ENCODE results near the gene C1QTNF2. TPM values are rescaled to one million over a fixed set of nuclear protein-coding genes. Genes with fewer than 3 reads are reported as not detected.

The C1QTNF2 gene
- total and polyA plus RNA-seq, 2 of the 13 experiments (the other 11 are each of a cell fraction or from before 2014, with no cell fraction given): not detected

DNA sequence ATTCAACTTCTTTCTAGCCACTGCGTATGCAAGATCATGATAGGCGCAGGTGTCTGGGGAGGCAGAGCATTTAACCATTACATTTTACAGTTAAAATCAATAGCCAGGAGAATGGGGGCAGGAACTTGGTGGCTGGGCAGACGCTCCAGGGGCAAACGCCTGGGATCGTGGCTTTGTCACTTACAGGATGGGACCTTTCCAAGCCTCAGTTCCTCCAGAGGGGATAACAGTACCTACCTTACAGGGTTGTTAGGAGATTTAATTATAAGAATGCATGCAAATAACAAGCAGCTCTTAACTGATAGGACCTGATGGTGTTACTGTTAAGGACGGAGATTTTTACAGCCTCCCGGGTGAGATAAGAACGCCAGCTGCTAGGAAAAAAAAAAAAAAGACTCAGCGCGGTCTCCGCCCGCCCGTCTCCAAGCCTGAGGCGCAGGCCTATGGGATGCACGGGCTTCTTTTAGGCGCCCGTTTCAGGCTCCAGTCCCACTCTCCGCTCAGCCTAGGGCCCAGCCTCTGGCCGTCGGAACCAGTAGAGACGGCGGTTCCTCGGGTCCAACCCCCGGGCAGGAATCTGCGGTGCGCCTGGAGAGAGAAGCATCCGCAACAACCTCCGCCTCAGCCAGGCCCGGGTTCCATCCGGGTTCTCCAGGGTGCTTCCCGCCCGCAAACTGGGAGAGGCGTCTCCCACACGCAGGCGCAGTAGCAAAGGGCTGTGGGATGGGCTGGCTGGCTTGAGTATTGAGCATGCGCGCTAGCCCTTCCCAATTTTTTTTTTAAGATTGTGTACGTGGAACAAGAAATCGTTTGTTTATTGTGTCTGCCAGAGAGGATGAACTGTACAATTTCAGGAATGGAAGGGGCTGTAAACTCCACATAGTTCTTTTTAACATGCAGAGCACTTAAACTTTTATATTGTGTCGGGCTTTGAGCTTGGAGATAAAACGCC lies 29.3 kb upstream of the C1QTNF2 start, which contains the start of gene FAM200C (continued):
- TF ChIP-seq, protein P1, sequence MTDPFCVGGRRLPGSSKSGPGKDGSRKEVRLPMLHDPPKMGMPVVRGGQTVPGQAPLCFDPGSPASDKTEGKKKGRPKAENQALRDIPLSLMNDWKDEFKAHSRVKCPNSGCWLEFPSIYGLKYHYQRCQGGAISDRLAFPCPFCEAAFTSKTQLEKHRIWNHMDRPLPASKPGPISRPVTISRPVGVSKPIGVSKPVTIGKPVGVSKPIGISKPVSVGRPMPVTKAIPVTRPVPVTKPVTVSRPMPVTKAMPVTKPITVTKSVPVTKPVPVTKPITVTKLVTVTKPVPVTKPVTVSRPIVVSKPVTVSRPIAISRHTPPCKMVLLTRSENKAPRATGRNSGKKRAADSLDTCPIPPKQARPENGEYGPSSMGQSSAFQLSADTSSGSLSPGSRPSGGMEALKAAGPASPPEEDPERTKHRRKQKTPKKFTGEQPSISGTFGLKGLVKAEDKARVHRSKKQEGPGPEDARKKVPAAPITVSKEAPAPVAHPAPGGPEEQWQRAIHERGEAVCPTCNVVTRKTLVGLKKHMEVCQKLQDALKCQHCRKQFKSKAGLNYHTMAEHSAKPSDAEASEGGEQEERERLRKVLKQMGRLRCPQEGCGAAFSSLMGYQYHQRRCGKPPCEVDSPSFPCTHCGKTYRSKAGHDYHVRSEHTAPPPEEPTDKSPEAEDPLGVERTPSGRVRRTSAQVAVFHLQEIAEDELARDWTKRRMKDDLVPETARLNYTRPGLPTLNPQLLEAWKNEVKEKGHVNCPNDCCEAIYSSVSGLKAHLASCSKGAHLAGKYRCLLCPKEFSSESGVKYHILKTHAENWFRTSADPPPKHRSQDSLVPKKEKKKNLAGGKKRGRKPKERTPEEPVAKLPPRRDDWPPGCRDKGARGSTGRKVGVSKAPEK (CRISPR knock-in tag; IDR thresholded peaks at IDR 0.05; ENCODE audit: borderline replicate concordance): no peak
- TF ChIP-seq ZMYM4 (CRISPR knock-in tag; IDR thresholded peaks at IDR 0.05) (peak; percentile 83), STAG1 (CRISPR knock-in tag; IDR thresholded peaks at IDR 0.05) (no peak), ELF1 (CRISPR knock-in tag; IDR thresholded peaks at IDR 0.05) (peak; percentile 69), ZNF326 (CRISPR knock-in tag; IDR thresholded peaks at IDR 0.05; ENCODE audit: borderline replicate concordance) (no peak), ZSCAN30 (CRISPR knock-in tag; IDR thresholded peaks at IDR 0.05) (no peak), GPN1 (CRISPR knock-in tag; IDR thresholded peaks at IDR 0.05; ENCODE audit: borderline replicate concordance) (no peak), PHF5A (CRISPR knock-in tag; IDR thresholded peaks at IDR 0.05; ENCODE audit: low read depth, unreplicated experiment) (no peak), NRL (CRISPR knock-in tag; IDR thresholded peaks at IDR 0.05; ENCODE audit: borderline replicate concordance) (0 out of 2 replicates have a peak, but pooled peaks have one; percentile 50), ZNF441 (CRISPR knock-in tag; IDR thresholded peaks at IDR 0.05; ENCODE audit: borderline replicate concordance) (peak; percentile 84), ARNTL (CRISPR knock-in tag; IDR thresholded peaks at IDR 0.05) (peak; percentile 49; the same call in 1 of the 2 replicates), ZNF569 (CRISPR knock-in tag; IDR thresholded peaks at IDR 0.05; ENCODE audit: borderline replicate concordance) (no peak), U2AF1 (optimal IDR thresholded peaks at IDR 0.05; ENCODE audit: low read depth, low read length) (no peak)
- TF ChIP-seq, protein P2, sequence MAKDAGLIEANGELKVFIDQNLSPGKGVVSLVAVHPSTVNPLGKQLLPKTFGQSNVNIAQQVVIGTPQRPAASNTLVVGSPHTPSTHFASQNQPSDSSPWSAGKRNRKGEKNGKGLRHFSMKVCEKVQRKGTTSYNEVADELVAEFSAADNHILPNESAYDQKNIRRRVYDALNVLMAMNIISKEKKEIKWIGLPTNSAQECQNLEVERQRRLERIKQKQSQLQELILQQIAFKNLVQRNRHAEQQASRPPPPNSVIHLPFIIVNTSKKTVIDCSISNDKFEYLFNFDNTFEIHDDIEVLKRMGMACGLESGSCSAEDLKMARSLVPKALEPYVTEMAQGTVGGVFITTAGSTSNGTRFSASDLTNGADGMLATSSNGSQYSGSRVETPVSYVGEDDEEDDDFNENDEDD (CRISPR knock-in tag; IDR thresholded peaks at IDR 0.05; ENCODE audit: borderline replicate concordance): peak; percentile 88
- TF ChIP-seq, protein P3, sequence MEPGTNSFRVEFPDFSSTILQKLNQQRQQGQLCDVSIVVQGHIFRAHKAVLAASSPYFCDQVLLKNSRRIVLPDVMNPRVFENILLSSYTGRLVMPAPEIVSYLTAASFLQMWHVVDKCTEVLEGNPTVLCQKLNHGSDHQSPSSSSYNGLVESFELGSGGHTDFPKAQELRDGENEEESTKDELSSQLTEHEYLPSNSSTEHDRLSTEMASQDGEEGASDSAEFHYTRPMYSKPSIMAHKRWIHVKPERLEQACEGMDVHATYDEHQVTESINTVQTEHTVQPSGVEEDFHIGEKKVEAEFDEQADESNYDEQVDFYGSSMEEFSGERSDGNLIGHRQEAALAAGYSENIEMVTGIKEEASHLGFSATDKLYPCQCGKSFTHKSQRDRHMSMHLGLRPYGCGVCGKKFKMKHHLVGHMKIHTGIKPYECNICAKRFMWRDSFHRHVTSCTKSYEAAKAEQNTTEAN (CRISPR knock-in tag; conservative IDR thresholded peaks at IDR 0.05): no peak
- TF ChIP-seq, protein P4, sequence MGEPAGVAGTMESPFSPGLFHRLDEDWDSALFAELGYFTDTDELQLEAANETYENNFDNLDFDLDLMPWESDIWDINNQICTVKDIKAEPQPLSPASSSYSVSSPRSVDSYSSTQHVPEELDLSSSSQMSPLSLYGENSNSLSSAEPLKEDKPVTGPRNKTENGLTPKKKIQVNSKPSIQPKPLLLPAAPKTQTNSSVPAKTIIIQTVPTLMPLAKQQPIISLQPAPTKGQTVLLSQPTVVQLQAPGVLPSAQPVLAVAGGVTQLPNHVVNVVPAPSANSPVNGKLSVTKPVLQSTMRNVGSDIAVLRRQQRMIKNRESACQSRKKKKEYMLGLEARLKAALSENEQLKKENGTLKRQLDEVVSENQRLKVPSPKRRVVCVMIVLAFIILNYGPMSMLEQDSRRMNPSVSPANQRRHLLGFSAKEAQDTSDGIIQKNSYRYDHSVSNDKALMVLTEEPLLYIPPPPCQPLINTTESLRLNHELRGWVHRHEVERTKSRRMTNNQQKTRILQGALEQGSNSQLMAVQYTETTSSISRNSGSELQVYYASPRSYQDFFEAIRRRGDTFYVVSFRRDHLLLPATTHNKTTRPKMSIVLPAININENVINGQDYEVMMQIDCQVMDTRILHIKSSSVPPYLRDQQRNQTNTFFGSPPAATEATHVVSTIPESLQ (CRISPR knock-in tag; conservative IDR thresholded peaks at IDR 0.05): no peak
- TF ChIP-seq, protein P5, sequence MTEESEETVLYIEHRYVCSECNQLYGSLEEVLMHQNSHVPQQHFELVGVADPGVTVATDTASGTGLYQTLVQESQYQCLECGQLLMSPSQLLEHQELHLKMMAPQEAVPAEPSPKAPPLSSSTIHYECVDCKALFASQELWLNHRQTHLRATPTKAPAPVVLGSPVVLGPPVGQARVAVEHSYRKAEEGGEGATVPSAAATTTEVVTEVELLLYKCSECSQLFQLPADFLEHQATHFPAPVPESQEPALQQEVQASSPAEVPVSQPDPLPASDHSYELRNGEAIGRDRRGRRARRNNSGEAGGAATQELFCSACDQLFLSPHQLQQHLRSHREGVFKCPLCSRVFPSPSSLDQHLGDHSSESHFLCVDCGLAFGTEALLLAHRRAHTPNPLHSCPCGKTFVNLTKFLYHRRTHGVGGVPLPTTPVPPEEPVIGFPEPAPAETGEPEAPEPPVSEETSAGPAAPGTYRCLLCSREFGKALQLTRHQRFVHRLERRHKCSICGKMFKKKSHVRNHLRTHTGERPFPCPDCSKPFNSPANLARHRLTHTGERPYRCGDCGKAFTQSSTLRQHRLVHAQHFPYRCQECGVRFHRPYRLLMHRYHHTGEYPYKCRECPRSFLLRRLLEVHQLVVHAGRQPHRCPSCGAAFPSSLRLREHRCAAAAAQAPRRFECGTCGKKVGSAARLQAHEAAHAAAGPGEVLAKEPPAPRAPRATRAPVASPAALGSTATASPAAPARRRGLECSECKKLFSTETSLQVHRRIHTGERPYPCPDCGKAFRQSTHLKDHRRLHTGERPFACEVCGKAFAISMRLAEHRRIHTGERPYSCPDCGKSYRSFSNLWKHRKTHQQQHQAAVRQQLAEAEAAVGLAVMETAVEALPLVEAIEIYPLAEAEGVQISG (CRISPR knock-in tag; IDR thresholded peaks at IDR 0.05): peak; percentile 55
